DOHH2 (cell line): ENCODE results near the gene ATG10.

Experiments
- H3F3A ChIP-seq: fragments of 200-600 bp; sonication (generic), shearing (Covaris generic); 2 replicates; pipeline ENCODE4 v1.6.0; 2016; ENCODE audit warnings: antibody characterized with exemption, mild to moderate bottlenecking; ENCODE audit not compliant: control insufficient read depth, insufficient read depth
- H3K27ac ChIP-seq: fragments of 200-600 bp; sonication (generic); 2 replicates; pipeline ENCODE4 v1.5.1; 2014; ENCODE audit warnings: low read depth, mild to moderate bottlenecking, low read length, moderate library complexity
- H3K27me3 ChIP-seq: fragments of 200-600 bp; sonication (generic); 2 replicates; pipeline ENCODE4 v1.6.1; 2014; ENCODE audit warnings: mild to moderate bottlenecking, low read length, mixed read lengths; ENCODE audit not compliant: control insufficient read depth
- H3K36me3 ChIP-seq: fragments of 200-600 bp; sonication (generic); 2 replicates; pipeline ENCODE4 v1.6.1; 2014; ENCODE audit warnings: mild to moderate bottlenecking, low read length, moderate library complexity, mixed read lengths; ENCODE audit not compliant: control insufficient read depth
- H3K4me1 ChIP-seq: fragments of 200-600 bp; sonication (generic); 2 replicates; pipeline ENCODE4 v1.6.1; 2014; ENCODE audit warnings: mild to moderate bottlenecking, low read length, mixed read lengths; ENCODE audit not compliant: control insufficient read depth
- H3K4me2 ChIP-seq: fragments of 200-600 bp; sonication (generic); 2 replicates; pipeline ENCODE4 v1.6.0; 2014; ENCODE audit warnings: mild to moderate bottlenecking, low read length, moderate library complexity
- H3K4me3 ChIP-seq: fragments of 200-600 bp; sonication (generic); 2 replicates; pipeline ENCODE4 v1.5.1; 2014; ENCODE audit warnings: mild to moderate bottlenecking, low read length, mixed read lengths
- H3K79me2 ChIP-seq: fragments of 200-600 bp; sonication (generic); 2 replicates; pipeline ENCODE4 v1.6.1; 2014; ENCODE audit warnings: mild to moderate bottlenecking, low read length, mixed read lengths; ENCODE audit not compliant: control insufficient read depth
- H3K9me2 ChIP-seq: fragments of 200-600 bp; sonication (generic); replicated peaks from 2 replicates; pipeline ENCODE4 v1.6.1; 2014; ENCODE audit warnings: mild to moderate bottlenecking, low read length, mixed read lengths; ENCODE audit not compliant: control insufficient read depth
- H3K9me3 ChIP-seq: fragments of 200-600 bp; sonication (generic); 2 replicates; pipeline ENCODE4 v1.6.1; 2014; ENCODE audit warnings: antibody characterized with exemption, low read length, mixed read lengths; ENCODE audit not compliant: control insufficient read depth, insufficient read depth
- H4K20me1 ChIP-seq: fragments of 200-600 bp; sonication (generic); 2 replicates; pipeline ENCODE4 v1.6.0; 2014; ENCODE audit warnings: low read depth, mild to moderate bottlenecking, antibody characterized with exemption, low read length, moderate library complexity; ENCODE audit not compliant: control insufficient read depth, insufficient read depth
- EZH2phosphoT487 ChIP-seq: fragments of 200-600 bp; sonication (generic); IDR thresholded peaks from 2 replicates; pipeline ENCODE4 v1.6.1; 2017; ENCODE audit warnings: borderline replicate concordance, mild to moderate bottlenecking, antibody characterized with exemption, low read length, moderate library complexity, mixed read lengths
- TF ChIP-seq, protein P1 (sequence below): fragments of 200-600 bp; sonication (generic); IDR thresholded peaks from one replicate; pipeline ENCODE4 v1.5.1; 2014; ENCODE audit warnings: antibody characterized with exemption, mild to moderate bottlenecking, low read depth, low read length; ENCODE audit not compliant: poor library complexity, severe bottlenecking

The ATG10 gene

DNA sequence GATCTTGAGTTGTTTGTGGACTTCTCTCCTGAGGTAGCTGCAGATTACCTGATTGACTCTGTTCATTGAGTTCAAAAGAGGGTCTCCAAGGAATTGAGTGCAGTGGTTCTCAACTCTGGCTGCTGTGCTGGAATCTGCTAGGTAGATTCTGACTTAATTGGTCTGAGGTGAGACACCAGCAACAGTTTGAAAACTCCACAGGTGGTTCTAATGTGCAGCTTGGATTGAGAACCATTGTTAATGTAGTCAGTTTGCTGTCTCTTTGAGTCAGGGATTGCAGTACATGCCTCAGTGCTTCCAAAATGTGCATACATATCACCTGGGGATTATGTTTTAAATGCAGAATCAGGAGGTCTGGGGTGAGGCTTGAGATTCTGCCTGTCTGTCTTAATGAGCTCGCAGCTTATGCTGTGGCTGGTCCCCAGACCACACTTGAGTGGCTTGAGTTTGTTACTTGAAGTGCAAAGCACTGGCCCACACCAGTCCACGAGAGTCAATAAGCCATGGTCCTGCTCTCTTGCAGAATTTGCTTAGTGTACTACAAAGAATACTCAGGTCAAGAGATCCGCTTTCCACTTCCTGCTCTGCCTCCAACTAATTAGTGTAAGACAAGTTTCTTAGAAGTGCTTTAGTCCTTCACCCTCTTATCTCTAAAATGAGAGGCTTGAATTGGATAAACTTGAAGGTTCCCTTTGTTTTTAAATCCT lies 82.3 kb downstream of the ATG10 start:
- no peaks in the 10 kb centered on the region for H3K79me2 ChIP-seq
- H3K27me3 ChIP-seq = no peaks in the 10 kb centered on the region
- H3K9me2 ChIP-seq = no peaks in the 10 kb centered on the region
- H3K4me1 ChIP-seq = peaks cover 23% of the 10 kb centered on the region
- no peaks in the 10 kb centered on the region for H3F3A ChIP-seq
- no peak for TF ChIP-seq EZH2phosphoT487
- TF ChIP-seq, protein P1, sequence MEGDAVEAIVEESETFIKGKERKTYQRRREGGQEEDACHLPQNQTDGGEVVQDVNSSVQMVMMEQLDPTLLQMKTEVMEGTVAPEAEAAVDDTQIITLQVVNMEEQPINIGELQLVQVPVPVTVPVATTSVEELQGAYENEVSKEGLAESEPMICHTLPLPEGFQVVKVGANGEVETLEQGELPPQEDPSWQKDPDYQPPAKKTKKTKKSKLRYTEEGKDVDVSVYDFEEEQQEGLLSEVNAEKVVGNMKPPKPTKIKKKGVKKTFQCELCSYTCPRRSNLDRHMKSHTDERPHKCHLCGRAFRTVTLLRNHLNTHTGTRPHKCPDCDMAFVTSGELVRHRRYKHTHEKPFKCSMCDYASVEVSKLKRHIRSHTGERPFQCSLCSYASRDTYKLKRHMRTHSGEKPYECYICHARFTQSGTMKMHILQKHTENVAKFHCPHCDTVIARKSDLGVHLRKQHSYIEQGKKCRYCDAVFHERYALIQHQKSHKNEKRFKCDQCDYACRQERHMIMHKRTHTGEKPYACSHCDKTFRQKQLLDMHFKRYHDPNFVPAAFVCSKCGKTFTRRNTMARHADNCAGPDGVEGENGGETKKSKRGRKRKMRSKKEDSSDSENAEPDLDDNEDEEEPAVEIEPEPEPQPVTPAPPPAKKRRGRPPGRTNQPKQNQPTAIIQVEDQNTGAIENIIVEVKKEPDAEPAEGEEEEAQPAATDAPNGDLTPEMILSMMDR = no peak
- no peak overlapping the region for H3K4me2 ChIP-seq
- H3K9me3 ChIP-seq = no peaks in the 10 kb centered on the region
- H3K4me3 ChIP-seq = no peak overlapping the region
- no peaks in the 10 kb centered on the region for H3K36me3 ChIP-seq
- H4K20me1 ChIP-seq = no peaks in the 10 kb centered on the region
- H3K27ac ChIP-seq = no peak overlapping the region

DNA sequence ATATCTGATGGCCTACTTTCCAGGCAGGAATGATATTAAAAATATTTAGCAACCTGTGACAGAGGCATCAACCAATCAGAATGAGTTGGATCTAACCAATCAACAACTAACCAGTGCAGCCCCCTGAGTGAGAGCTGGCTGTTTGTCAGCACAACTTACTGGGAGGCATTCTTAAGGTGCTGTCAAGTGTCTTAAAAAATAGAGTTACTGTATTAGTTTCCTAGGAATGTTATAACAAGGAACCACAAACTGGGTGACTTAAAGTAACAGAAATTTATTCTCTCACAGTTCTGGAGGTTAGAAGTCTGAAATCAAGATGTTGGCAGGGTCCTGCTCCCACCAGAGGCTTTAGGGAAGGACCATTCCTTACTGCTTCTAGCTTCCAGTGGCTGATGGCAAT lies 85.2 kb downstream of the ATG10 start:
- no peaks in the 10 kb centered on the region for H3K36me3 ChIP-seq
- H3K9me2 ChIP-seq = no peaks in the 10 kb centered on the region
- no peak overlapping the region for H3K4me2 ChIP-seq
- no peaks in the 10 kb centered on the region for H3K79me2 ChIP-seq
- peaks cover 24% of the 10 kb centered on the region for H3K4me1 ChIP-seq
- no peaks in the 10 kb centered on the region for H4K20me1 ChIP-seq
- no peaks in the 10 kb centered on the region for H3K9me3 ChIP-seq
- TF ChIP-seq EZH2phosphoT487 = no peak
- TF ChIP-seq, protein P1 = no peak
- H3K27me3 ChIP-seq = no peaks in the 10 kb centered on the region
- H3K4me3 ChIP-seq = no peak overlapping the region
- H3K27ac ChIP-seq = no peak overlapping the region
- H3F3A ChIP-seq = no peaks in the 10 kb centered on the region

DNA sequence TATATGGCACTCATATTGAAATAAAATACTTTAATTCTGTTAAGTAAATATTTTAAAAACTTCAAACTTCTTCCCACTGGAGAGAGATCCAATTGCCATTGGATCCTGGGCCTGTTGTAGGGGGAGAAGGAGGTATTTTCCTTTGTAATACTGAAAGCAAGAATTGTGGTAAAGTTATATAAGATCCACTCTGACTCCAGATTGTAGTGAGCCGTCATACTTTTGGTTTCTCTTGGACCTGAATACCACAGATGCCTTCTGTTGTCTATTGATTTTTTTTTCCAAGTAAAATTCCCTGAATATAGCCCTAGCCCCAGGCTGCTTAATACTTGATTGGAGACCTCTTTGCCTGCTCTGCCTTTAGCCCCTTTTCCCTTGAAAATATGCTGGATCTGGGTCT lies 86.9 kb downstream of the ATG10 start:
- no peaks in the 10 kb centered on the region for H3K79me2 ChIP-seq

More for the DNA sequence above, 86.9 kb downstream of the ATG10 start:
- Histone ChIP-seq H4K20me1 (no peaks in the 10 kb centered on the region), H3K4me1 (peaks cover 15% of the 10 kb centered on the region), H3K27ac (no peak overlapping the region), H3K36me3 (no peaks in the 10 kb centered on the region), H3K27me3 (no peaks in the 10 kb centered on the region), H3K4me2 (no peak overlapping the region), H3K9me2 (no peaks in the 10 kb centered on the region), H3F3A (no peaks in the 10 kb centered on the region), H3K9me3 (no peaks in the 10 kb centered on the region), H3K4me3 (no peak overlapping the region)
- TF ChIP-seq, protein P1 = no peak
- TF ChIP-seq EZH2phosphoT487 = no peak
